NCI-H128 (cell line): ENCODE data around the gene KLHL22.
"Not testable (repeated sequence)": the region's sequence is repeated elsewhere in the genome, so short reads cannot be mapped to it uniquely, and the experiment has no call there.

ENCODE experiments used
- DNase-seq: peaks from one replicate; lab custom pipeline; 2025; ENCODE audit not compliant: unreplicated experiment; lab: John Stamatoyannopoulos, UW

KLHL22 gene, protein sequence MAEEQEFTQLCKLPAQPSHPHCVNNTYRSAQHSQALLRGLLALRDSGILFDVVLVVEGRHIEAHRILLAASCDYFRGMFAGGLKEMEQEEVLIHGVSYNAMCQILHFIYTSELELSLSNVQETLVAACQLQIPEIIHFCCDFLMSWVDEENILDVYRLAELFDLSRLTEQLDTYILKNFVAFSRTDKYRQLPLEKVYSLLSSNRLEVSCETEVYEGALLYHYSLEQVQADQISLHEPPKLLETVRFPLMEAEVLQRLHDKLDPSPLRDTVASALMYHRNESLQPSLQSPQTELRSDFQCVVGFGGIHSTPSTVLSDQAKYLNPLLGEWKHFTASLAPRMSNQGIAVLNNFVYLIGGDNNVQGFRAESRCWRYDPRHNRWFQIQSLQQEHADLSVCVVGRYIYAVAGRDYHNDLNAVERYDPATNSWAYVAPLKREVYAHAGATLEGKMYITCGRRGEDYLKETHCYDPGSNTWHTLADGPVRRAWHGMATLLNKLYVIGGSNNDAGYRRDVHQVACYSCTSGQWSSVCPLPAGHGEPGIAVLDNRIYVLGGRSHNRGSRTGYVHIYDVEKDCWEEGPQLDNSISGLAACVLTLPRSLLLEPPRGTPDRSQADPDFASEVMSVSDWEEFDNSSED

DNA sequence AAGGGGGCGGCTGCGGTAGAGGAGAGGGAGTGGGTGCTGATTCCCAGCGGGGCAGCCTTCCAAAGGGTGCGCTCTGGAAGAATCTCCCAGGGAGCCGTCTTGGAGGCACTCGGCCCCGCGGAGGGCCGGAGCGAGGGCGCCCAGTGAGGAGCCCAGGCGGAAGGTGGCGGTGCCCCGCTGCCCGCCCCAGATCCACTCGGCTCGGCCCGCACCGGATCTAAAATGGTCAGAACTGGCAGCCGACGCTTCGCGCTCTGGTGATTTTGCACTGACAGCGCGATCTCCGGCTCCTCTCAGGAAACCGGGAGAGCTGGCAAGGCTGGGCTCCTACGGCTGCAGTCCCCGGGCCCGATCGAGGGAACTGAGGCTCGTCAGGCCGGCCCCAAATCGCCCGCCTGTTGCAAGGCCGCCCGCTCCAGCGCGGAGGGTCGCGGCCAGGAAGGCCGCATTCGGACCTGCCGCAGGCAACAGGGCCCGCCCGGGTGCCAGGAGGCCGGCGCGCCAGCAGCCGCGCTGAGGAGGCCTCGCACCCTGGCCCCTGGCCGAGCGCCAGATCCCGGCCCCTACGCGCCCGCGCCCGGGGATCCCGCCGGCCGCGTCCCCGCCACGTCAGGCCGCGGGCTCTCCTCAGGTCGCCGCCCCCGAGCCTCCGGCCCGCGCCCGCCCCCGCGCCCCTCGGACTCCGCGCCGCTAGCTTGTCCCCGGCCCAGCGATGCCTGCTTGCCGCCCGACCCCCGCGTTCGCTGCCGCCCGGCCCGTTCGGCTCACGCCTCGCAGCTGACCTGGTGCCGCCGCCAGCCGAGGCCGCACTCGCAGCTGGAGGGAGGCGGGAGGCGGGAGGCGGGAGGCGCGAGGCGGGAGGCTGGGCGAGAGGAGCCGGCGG is at the start of gene KLHL22:
Gene KLHL22 (minus strand): TSS at position 818 of the 883 bp plus-strand sequence. CDS start 6,584 bp downstream, outside the sequence.
- no peak for DNase-seq

DNA sequence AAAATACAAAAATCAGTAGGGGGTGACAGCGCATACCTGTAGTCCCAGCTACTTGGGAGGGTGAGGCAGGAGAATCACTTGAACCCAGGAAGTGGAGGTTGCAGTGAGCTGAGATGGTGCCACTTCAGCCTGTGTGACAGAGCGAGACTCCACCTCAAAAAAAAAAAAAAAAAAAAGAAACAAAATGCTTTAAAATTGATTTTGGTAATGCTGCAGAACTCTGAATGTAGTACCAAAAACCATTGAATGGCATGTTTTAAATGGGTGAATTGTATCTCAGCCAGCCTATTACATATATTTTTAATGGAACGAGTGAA is 49.7 kb upstream of the KLHL22 start:
- not testable (repeated sequence) for DNase-seq

DNA sequence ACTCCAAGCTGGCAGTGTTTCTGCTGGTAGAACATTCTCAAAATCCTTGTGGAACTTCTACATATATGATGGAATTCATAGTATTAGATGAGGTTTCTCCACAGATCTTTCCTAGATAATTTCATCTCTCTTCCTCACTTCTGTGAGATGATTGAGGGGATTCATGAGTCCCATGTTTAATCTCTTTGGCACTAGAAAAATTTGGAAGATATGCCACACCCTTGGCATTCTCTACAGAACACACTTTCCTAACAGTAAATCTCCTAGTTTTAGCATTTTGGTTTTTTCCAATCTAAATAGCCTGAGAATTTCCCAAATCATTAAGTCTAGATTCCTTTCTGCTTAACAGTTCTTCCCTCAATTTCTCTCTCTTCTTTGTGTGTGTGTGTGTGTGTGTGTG is 47.1 kb upstream of the KLHL22 start:
- no peak for DNase-seq

DNA sequence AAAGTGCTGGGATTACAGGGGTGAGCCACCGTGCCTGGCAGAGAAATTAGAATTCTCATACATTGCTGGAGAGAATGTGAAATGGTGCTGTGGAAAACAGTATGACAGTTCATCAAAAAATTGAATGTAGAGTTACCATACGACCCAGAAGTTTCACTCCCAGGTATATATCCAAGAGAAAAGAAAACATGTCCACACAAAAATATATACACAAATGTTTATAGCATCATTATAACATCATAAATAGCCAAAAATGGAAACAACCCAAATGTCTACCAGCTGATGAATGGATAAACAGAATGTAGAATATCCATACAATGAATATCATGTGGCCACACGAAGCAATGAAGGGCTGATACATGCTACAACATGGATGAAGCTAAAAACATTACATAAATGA is 46.5 kb upstream of the KLHL22 start:
- no peak for DNase-seq

DNA sequence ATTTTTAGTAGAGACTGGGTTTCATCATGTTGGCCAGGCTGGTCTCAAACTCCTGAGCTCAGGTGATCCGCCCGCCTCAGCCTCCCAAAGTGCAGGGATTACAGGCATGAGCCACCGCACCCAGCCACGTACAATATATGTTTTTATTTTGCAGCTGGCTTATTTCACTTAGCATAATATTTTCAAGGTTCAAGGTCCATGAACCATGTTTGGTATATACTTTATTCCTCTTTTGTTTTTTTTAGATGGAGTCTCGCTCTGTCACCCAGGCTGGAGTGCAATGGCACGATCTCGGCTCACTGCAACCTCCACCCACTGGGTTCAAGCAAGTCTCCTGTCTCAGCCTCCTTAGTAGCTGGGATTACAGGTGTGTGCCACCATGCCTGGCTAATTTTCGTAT is 43.3 kb upstream of the KLHL22 start:
- DNase-seq, result not testable (repeated sequence)

DNA sequence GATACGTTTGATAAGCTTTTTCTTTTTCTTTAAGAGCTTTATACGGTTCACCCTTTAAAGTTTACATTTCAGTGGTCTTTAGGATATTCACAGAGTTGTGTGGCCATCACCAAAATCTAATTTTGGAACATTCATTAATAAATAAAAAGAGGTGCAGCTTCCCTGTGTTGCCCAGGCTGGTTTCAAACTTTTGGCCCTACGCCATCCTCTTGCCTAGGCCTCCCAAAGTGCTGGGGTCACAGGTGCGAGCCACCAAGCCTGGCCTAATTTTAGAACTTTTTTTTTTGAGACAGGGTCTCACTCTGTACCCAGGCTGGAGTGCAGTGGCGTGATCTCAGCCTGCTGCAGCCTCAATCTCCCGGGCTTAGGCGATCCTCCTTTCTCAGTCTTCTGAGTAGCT is 42.4 kb upstream of the KLHL22 start:
- DNase-seq, result no peak

DNA sequence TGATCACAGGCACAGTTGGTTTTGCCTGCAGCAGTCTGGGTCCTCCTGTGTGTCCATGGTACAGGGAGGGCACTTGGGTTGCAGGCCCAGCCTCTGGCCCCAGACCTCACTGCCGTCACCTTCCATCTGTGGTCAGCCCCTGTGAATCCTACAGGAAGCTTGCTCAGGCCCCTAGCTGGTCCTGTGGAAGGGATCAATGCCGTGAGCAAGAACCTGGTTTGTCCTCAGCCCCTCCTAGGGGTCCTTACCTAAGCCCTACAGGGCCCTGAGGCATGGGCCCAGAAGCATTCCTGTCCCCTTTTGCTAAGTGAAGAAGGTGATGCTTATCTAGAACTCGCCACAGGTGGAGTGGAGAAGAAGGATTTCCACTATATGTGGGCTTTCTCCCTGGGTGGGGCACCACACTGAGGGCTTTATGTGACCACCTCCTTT is 41.7 kb upstream of the KLHL22 start:
- no peak for DNase-seq

DNA sequence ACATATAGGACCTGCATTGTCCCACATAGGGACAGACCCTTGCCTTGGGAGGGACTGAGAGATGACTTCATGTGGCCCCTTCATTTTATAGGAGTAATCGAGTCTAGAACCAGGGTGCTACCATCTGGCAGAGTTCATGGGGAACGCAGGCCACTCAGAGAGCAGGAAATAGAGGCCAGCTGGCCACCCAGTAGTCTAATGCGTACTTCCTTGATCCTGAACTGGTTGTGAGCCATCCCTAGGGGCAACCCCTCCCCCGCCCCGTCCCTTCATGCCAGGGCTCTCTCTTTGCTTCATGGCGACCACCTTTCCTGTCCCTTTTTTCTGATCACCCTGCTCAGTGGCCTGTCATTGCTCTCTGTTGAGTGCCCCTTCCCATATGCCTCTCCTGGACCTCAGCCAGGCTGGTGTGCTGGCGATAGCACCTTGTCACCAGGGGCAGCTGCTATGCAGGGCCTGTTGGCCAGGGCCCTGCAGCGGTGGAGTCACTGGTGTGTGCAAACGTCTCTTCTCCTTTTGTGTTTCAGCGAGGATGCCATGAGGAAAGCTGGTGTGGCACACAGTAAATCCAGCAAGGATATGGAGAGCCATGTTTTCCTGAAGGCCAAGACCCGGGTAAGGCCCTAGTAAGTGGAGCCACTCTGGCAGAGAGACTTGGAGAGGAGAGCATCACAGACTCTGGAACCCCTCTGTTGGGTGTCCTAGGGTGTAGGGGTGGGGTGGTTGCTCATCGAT is 41.2 kb upstream of the KLHL22 start:
- no peak for DNase-seq

DNA sequence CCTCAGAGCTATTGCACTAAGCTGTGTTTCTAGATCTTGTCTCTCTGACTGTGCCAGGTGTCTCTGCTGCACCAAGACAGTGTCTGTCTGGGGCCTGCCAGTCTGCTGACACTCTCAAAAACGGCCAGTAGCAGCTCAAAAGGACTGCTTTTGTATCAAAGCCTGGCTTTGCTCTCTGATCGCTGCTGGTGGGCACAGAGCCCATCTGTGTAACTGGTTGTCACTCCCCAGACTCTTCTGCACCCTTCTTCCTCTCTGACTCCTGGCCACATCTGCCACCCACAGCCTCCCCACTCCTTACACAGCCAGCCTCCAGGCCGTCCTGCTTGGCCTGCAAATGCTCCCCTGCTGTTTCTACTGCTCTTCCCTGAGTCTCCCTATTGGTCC is 38.3 kb upstream of the KLHL22 start:
- DNase-seq, result no peak

DNA sequence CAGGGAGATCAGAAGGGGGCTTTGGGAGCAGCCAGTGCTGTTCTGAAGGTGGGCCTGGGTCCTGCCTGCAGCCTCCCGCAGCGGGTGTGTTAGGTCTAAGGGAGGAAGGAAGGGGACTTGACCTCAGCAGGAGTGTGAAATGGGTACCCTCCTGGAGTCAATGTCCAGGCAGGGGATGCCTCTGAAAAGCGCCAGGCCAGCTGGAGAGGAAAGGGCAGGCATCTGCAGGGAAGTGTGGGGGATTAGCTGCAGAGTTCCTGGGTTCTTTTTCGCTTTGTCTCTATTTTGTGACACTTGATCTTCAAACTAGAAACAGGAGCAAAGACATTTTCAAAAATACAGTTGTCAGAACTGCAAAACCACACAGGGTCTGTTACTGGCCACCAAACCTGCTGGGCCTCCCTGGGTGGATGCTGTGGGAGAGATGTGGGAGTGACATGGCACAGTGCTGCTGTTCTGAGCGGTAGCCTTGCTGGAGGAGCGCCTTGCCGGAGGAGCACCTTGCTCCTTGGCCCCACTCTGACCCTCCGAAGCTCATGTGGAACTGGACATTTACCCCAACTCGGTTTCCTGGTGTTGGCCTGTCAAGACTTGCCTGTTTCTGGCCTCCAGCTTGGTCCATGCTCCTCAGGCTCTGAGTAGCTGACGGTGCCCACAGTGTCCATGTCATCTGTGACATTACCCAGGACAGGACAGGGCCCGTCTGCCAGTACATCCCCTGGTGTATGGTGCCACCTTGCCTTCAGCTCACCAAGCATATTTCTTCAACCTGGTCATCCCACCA is 37.7 kb upstream of the KLHL22 start:
- DNase-seq, result no peak

DNA sequence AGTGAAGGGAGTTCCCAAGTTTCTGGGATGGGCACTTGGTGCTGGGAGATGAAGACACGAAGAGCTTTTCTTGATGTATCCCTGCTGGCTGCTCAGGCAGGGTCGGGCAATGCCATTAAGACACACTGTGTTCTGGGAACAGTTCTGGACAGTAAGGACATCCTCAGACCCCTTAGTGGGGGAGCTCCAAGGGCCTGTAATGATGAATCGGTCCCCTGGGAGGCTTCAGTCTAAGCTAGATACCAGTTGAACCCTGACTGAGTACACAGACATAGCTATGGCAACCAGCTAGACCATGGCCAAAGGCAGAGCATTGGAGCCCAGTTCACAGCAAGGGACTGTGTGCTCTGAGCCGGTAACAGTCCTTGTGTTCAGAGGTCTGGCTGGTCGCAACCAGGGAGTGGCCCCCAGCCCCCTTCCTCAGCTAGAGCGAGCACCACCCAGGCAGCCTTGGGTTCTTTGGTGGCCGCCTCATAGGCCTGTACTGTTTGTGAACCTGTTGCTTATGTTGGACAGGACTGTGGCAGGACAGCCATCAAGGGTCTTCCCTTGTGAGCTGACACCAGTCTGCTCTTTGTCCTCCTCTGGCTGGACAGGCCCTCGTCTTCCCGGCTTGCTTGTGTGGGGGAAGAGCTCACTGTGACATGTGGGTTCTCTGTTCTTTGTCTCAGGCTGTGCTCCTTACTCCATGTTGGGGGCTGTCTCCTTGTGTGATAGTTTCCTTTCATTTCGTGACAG is 36.8 kb upstream of the KLHL22 start:
- no peak for DNase-seq

DNA sequence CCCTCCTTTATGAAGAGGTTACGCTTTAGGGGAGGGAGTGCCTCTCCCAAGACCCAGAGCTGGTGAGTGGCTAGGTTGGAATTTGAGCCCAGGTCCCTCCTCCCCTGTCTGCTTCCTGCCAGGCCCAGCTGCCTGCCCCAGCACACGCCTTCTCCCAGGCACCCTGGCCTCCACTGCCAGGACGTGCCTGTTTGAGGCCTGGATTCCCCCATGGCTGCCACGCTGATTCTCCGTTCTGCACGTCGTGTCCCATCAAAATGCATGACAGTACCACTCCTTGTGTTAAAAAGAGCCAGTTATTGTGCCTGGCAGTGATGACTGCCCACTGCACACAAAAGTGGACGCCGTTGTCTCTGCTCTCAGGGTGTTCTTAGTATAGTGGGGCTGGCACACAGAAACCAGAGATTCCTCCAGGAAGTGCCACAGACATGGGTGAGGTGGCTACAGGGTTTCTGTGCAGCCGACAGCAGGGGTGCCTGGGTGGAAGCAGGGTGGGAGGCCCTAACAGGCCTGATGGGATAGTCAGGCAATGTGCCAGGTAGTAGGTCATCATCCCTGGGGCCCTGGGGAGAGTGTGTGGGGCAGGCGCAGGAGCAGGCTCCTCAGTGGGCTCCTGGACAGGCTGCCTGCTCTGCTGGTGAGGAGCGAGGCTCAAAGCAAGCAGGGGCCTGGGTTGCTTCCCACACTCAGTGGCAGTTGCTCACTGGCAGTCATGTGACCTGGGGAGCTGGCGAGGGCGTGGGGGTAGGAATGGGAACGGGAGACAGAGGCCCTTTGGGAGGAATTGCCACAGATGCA is 36.0 kb upstream of the KLHL22 start:
- DNase-seq, result no peak

DNA sequence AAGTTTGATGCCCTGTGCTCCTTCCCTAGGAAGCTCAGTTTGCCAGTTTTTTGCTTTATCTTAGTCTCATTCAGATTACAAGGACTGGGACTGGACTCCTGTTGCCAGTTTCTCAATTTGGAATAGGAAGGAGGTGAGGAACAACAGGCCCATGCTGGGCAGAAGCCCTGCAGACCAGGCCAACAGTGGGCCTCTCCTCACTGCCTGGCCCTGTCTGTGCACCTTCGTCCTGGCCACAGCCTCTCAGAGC is 35.5 kb upstream of the KLHL22 start:
- DNase-seq, result no peak

DNA sequence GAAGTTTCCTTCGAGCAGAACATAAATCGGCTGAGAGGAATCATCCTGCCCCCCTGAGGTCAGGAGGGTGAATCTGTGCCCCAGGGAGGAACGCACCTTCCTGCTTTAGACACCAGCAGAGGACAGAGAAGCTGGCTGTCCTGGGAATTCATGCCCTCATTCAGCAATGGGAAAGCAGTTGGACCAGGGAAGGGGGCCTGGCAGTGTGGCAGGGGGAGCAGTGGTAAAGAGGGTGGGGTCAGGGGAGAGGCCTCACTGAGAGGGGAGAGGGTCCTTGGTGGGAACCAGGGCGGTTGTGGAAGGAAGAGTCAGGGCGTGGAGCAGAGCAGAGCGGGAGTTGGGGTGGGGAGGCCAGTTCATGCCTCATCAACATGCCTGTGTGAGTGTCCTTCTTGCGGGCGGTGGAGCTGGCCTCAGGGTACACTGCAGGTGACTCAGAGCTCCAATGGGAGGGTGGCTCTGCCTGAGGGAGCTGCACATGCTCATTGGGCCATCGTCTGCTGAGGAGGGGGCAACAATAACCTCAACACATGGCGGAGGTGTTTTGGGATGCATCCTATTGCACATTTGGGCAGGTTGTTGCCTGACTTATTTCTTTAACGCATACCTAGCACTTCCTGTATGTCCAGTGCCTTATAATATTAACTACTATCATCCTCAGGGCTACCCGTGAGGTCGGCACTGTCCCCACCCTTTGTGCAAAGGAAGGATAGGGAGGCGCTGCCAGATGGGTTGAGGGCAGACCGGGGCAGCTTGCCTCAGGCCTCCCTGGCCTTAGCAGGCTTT is 35.0 kb upstream of the KLHL22 start:
- no peak for DNase-seq

DNA sequence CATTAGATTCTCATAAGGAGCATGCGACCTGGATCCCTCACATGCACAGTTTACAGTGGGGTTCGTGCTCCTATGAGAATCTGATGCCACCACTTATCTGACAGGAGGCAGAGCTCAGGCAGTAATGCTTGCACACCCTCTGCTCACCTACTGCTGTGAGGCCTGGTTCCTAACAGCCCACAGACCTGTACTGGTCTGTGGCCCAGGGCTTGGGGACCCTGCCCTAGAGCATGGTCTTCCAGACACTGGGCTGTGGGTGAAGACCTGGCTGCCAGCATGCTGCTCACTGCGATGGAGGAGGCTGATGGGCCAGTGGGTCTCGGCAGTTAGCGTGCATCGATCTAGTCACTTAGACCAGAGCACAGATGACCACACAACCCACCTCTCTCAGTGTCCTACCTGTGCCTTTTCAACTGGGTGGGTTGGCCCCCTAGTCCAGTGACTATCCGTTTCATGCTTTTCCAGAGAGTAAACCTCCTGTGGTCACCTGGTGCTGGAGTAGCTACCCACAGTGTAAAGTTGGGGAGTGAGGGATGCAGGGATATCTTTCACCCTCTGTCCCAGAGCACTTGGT is 32.9 kb upstream of the KLHL22 start:
- DNase-seq, result no peak

DNA sequence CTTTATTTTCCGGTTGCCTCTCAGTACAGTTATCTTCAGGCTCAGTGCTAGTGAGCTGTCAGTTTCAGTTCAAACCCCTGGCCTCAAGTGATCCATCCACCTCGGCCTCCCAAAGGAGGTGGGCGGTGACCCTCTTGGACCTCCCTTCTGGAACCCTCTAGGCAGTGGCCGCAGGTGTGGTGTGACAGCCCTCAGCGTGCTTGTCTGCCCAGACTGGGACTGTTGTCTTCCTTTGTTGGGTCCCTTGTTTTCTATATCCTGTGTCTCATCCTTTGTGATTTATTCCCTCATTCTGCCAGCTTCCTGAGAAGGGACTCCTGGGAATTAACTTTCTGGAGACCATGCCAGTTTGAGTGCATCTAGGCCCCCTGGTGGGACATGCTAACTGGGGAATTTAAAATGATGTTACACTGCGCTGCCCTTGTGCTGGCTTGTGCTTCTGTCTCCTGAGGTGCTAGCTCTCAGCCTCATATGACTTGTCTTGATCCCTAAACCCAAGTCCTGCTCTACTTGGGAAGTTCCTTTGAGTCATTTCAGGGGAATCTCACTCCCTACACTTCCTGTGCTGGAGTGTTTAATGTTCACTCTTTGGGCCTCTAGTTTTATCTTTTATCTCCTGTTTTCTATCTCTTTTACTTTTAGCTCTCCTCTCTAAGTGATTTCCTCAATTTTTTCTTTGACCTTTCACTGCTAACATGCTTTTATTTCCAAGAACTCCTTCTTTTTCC is 31.2 kb upstream of the KLHL22 start:
- DNase-seq, result no peak

DNA sequence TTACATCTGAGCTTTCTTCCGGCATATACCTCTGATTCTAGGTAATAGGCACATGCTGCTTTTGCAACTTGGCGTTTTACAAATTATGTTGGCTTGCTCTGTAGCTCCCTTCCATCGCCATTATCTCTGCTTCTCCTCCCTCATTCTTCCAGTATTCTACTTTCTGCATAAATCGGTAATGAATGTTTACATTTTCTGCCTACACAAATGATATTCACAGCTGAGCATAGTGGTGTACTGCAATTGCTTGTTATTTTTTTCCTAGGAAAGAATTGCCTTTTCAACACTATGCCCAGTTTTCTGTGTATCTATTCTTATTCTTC is 30.7 kb upstream of the KLHL22 start:
- no peak for DNase-seq

DNA sequence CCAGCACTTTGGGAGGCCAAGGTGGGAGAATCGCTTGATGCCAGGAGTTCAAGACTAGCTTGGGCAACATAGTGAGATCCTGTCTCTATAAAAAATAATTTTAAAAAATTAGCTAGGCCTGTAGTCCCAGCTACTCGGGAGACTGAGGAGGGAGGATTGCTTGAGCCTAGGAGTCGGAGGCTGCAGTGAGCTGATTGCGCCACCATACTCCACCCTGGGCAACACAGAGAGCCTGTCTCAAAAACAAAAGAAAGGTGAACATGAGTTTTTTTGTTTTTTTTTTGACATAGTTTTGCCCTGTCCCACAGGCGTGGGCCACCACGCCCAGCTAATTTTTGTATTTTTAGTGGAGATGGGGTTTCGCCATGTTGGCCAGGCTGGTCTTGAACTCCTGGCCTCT is 29.5 kb upstream of the KLHL22 start:
- no peak for DNase-seq
